NK-92 treated with Interleukin-12 subunit alpha and Interleukin-12 subunit beta, amount 100 ng/mL, for 24 hours (cell line): Measurements from ENCODE around the gene TRIM41.
"Not testable (repeated sequence)": the region's sequence is repeated elsewhere in the genome, so short reads cannot be mapped to it uniquely, and the experiment has no call there.

Source experiments
- DNase-seq: peaks from one replicate; lab custom pipeline; 2025; lab: John Stamatoyannopoulos, UW

The TRIM41 gene

DNA sequence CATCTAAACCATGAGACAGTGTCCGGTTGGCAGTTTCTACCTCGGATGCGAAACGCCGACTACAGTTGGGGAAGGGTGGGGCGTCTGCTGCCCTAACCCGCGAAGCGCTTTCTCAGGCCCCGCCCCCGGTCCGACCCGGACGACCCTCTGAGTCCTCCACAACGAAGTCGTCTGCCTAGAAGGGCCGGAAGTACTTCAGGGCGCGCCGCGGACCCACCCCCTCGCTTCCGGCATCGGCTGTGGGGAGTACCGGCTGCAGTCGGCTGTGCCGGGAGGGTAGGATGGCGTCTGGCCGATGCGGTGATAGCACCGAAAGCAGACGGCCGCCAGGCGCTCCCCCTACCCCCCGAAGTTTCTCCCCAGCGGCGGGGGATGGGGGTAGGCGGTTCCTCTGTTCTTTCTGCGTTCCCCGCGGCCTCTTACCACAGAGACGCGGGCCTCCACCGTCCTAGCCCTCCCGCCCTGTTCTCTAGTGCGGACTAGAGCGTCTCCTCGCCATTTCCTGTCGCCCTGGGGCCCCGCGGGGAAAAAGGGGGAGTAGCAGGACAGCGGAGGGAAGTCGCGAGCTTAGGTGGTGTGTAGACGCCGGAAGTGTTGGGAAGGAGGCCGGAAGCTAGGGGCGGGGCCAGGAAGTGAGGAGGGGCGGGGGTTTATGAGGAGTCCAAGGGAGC, at the start of gene TRIM41:
TSS of gene TRIM41 (plus strand) at position 224 of the 671 bp plus-strand sequence. CDS start 719 bp downstream, outside the sequence.
- no peak for DNase-seq

DNA sequence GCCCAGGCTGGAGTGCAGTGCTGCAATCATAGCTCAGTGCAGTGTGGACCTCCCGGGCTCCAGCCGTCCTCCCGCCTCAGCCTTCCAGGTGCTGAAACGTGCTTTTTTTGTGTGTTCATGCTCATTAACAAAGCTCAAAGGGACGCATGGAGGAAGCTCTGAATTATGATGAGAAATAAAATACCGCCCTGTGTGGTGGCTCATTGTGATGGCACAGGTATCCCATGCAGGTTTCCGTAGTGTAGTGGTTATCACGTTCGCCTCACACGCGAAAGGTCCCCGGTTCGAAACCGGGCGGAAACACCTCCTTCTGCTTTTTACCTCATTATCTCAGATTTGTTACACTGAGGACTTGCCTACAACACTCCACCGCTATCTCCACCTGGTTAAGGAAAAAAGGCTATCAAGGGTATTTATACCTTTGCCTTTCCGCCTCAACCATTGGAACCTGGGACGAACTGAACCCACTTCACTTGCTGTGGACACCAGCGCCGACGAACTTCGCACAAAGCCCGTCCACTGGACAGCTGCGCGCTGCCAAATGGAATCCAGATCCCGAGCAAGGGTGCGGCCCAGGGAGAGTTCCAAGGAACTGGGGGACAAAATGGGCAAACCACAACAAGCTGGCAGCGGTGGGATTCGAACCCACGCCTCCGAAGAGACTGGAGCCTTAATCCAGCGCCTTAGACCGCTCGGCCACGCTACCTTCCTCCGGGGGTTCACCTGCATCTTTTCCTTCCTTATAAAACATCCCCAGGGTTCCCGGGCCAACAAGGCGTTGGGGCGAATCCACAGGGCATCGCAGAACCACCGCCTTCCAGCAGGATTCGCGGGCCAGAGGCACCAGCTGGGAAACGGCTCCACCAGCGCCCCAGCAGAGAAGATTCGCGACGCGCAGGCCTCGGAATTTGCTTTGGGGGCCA, 49.4 kb upstream of the TRIM41 start:
- DNase-seq, result no peak

- DNase-seq, result no peak
Observed at GRCh38 chr5:181176254-181176952, 46.7 kb upstream of the TRIM41 start.

DNA sequence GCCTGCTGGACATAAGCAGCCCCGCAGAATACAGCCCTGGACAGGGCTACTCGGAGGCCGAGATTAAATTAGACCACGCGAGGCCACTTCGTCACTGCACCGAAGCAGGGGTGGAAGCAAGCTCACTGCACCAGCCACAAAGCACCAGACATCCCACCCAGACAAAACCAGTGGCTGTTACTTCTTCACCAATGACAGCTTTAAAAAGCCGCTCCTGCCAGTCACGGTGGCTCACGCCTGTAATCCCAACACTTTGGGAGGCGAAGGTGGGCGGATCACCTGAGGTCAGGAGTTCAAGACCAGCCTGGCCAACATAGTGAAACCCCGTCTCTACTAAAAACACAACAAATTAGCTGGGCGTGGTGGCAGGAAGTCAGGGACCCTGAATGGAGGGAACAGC, 45.5 kb upstream of the TRIM41 start:
- not testable (repeated sequence) for DNase-seq

DNA sequence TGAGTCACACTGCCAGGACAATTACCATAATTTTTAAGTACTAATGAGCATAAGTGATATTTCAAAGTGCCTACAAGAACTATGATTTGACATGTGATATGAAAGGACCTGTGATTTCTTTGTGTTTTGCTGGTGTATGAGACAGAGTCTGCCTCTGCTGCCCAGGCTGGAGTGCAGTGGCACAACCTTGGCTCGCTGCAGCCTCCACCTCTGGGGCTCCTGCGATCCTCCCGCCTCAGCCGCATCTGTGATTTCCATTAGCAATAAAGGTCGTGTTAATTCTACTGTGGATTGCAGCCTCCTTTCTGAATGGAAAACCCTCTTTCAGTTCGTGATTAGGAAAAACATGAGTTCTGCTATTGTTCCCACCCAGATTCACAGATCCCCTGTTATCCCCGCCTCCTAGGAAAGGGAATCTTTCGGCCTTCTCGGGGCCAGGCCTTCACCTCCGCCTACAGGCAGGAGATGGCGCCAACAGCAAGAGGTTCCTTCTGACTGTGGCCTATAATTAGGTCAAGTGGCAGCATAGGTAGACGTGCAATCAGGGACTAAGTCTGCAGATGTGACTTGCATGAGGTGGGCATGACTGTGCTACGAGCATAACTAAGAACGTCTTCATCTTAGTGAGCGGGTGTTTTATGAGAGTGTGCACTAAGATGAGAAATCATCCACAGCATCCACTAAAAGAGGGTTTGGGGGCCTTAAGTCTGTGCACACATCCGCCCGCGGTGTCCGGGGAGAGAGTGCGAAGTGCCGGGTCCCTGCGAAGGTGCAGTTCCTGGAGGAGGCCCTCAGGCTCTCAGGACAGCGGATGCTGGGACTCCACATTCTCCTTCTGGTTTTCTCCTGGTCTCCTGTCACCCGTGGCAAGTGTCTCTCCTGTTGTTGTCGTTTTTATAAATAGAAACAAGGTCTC, 41.2 kb upstream of the TRIM41 start:
- no peak for DNase-seq

DNA sequence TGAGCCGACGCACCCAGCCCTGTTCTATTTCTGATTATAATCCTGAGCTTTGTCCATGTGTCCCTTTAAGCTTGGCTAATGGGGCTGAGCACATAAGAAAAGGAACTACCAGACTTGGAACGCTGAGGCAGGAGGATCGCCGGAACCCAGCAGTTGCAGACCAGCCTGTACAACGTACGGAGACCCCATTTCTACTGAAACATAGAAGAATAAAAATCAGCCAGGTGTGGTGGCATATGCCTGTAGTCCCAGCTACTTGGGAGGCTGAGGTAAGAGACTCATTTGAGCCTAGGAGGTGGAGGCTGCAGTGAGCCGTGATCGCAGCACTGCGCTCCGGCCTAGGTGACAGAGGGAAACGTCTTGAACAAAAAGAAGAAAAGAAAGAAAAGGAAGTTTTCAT, 40.4 kb upstream of the TRIM41 start:
- no peak for DNase-seq

- DNase-seq, result no peak
Observed at GRCh38 chr5:181184845-181185216, 38.2 kb upstream of the TRIM41 start.

DNA sequence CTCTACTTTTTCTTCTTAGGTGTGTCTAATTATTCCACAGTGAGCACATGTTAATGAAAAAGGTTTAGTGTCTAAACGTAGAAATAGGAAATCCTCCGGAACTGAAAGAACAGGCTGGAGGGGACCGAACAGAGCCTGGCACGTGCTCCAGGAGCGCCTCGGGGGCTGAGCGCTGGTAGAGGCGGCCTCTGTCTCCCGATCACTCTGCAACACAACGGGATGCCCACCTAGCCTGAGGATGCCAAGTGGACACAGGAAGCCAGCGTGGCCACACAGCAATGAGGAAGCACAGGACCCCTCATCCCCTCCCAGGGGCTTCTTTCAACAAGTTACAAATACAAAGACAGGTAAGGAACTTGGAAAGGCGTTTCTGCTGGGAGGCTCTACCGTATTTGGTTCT, 37.5 kb upstream of the TRIM41 start:
- DNase-seq, result no peak

GRCh38 chr5:181186022-181186421, 37.1 kb upstream of the TRIM41 start:
- no peak for DNase-seq

GRCh38 chr5:181186986-181187499, 36.0 kb upstream of the TRIM41 start:
- DNase-seq, result no peak

DNA sequence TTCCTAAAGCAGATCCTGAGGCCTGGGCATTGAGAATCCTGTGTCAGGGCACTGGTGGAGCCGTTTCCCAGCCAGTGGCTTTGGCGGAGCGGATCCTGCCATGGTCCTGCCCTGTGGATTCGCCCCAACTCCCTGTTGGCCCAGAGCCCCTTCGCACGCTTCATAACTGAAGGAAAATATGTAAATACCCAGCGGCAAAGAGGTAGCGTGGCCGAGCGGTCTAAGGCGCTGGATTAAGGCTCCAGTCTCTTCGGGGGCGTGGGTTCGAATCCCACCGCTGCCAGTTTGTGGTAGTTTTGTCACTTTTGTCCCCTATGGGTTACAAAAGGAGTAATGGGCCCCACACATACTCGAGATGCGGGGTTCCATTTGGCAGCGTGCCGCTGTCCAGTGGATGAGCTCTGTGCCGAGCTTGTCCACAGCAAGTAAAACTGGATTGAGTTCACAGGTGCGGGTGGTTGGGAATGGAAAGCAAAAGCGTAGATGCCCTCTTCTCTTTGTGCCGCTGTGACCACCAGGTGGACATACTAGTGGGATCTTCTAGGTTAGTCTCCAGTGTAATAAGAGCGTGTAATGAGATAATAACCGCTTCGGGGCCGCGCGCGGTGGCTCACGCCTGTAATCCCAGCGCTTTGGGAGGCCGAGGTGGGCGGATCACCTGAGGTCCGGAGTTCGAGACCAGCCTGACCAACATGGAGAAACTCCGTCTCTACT, 35.4 kb upstream of the TRIM41 start:
- DNase-seq, result no peak

DNA sequence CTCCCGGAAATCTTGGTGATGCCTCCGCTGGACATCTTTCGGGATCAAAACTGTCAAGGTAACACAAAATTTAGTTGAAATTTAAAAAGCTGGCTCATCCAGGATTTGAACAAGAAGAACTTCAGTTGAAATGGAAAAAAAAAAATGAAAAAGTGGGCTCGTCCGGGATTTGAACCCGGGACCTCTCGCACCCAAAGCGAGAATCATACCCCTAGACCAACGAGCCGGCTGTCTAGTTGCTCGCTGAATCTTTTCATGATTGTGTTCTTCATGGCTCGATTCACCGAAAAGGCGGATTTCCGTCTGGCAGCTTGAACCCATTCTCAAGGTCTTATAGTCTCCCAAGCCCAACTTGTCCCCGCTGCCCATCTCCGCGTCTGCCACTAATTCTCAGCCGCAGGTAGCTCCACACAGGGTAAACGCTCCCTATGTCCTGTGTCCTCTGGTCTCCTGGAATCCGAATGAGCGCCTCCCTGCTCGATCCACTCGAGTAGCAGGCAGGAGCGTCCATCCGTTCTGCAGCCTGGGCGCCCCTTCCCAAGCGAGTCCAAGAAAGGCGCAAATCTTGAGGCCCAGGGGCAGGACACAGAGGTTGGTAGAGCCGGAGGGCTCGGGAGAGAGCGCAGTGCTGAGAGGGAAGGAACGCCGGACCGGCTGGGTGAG, 34.2 kb upstream of the TRIM41 start:
- no peak for DNase-seq

GRCh38 chr5:181189363-181189961, 33.6 kb upstream of the TRIM41 start:
- DNase-seq, result no peak

- DNase-seq, result no peak
Observed at GRCh38 chr5:181189962-181190710, 32.9 kb upstream of the TRIM41 start.

DNA sequence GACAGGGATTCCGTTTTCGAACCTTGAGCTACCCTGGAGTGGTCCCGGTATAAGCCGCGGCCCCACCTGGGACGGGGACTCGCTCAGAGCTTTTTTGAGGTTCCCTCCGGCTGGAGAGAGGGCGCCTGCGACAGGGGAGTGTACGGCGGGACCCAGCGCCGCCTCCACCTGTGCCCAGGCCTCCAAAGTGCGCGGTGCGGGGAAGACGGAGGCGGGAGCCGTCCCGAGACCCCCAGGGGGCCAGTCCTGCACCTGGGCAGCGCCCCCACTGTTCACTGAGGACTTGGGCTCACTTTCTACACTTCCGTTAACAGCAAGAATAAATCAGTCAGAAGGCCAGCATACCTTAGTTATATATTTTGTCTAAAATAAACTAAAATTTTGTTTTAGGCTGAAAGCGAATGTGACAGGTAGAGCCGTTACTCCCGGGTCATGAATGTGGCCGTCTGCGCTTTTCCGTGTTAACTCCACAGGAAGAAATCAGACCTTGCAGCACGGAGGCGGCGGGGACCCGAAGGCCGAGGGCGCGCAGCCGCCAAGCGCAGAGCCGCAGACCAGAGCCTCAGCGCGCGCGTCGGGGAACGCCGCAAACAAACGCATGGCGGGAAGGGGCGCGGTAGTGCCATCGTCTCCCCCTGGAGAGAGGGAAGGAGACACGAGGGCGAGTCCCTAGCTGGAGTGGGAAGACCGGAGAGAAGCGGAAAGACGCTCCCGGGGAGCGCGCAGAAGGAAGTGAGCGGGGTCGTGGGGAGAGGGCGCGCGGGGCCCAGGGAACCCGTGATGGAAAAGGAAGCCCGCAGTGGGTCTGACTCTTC, 32.2 kb upstream of the TRIM41 start:
- no peak for DNase-seq

DNA sequence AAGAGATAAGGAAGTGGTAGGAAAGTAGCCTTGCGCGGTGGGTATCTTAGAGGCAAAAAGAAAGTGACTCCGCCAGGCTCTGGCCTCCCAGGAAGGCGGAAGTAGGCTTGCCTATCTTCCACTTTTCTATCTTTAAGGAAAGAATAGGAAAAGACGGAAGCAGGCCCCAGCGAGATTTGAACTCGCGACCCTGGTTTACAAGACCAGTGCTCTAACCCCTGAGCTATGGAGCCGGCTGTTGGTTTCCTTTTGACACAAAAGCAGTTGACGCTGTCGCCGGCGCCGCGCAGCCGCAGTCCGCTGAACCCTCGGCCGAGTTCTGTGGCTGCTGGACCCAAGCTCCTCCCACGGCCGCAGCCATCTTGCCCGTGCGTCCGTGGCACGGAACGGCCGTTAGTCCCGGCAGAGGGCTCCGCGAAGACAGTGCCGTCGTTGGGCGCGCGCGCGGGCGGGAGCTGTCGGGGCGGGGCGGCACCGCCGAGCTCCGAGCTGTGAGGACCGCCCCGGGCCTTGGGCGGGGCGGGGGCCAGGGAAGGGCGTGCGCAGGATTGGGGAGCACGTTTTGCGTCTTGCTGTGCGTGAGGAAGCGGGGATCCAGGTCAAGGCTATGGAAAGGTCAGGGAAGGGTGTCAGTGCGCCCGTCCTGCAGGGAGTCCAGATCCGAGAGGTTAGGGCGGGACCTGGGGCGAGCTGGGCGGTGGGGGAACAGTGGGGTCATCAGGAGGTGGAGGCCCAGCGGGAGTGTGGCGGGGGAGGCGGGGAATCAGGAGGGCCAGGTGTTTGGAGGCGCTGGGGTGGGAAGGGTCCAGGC, 31.4 kb upstream of the TRIM41 start:
- DNase-seq, result no peak

- no peak for DNase-seq
Observed at GRCh38 chr5:181192337-181193046, 30.6 kb upstream of the TRIM41 start.
